ENCODE results near the gene P2RX4.

Gene P2RX4

GRCh38 chr12:121241156-121241970 lies 31.4 kb downstream of the P2RX4 start:
- DNase-seq (ENCODE audit: low read depth in 1 of 2, low spot score in 1 of 2): peak in 1 of 2 experiments; percentile 58
- H3K4me3 ChIP-seq (replicated peaks; ENCODE audit: insufficient read depth, low read length): no peak overlapping the region
- no peaks in the 10 kb centered on the region for H3K27me3 ChIP-seq (ENCODE audit: insufficient read depth, poor library complexity, severe bottlenecking)
- peak overlapping the region; percentile 95 for H3K27ac ChIP-seq (replicated peaks)
- no peak for TF ChIP-seq CTCF (IDR thresholded peaks at IDR 0.05; ENCODE audit: insufficient read depth, low read length)
- TF ChIP-seq POLR2AphosphoS5 (IDR thresholded peaks at IDR 0.05; ENCODE audit: low read depth): peak; percentile 68

GRCh38 chr12:121245031-121245430 lies 35.1 kb downstream of the P2RX4 start:
- no peak for TF ChIP-seq SPI1 (IDR thresholded peaks at IDR 0.05; ENCODE audit: borderline replicate concordance, low read depth)
- TF ChIP-seq GABPA (IDR thresholded peaks at IDR 0.05; ENCODE audit: low read depth): no peak
- TF ChIP-seq CTCF (IDR thresholded peaks at IDR 0.05; ENCODE audit: insufficient read depth, low read length): no peak
- no peak for TF ChIP-seq REST (IDR thresholded peaks at IDR 0.05; ENCODE audit: insufficient replicate concordance, low read depth)
- TF ChIP-seq POLR2AphosphoS5 (IDR thresholded peaks at IDR 0.05; ENCODE audit: low read depth): no peak
- Histone ChIP-seq H3K27me3 (ENCODE audit: insufficient read depth, poor library complexity, severe bottlenecking) (no peaks in the 10 kb centered on the region), H3K27ac (replicated peaks) (no peak overlapping the region), H3K4me3 (replicated peaks; ENCODE audit: insufficient read depth, low read length) (no peak overlapping the region)
- DNase-seq (ENCODE audit: low read depth in 1 of 2, low spot score in 1 of 2): no peak

GRCh38 chr12:121245951-121246350 lies 36.0 kb downstream of the P2RX4 start:
- DNase-seq (ENCODE audit: low read depth in 1 of 2, low spot score in 1 of 2): no peak
- TF ChIP-seq CTCF (IDR thresholded peaks at IDR 0.05; ENCODE audit: insufficient read depth, low read length) (no peak), POLR2AphosphoS5 (IDR thresholded peaks at IDR 0.05; ENCODE audit: low read depth) (no peak), REST (IDR thresholded peaks at IDR 0.05; ENCODE audit: insufficient replicate concordance, low read depth) (no peak), SPI1 (IDR thresholded peaks at IDR 0.05; ENCODE audit: borderline replicate concordance, low read depth) (no peak), GABPA (IDR thresholded peaks at IDR 0.05; ENCODE audit: low read depth) (no peak)
- H3K27ac ChIP-seq (replicated peaks): no peak overlapping the region
- no peaks in the 10 kb centered on the region for H3K27me3 ChIP-seq (ENCODE audit: insufficient read depth, poor library complexity, severe bottlenecking)
- no peak overlapping the region for H3K4me3 ChIP-seq (replicated peaks; ENCODE audit: insufficient read depth, low read length)
